Neuronal stem cell (in vitro differentiated cells): ENCODE data around the gene UGT1A5.
A peak's percentile ranks its signal among the peaks of the same experiment; 100 is the strongest.

Experiments
- DNase-seq: peaks from one replicate; pipeline ENCODE4 v3.0.0-alpha.2; 2013; ENCODE audit warnings: low spot score
- H2AFZ ChIP-seq: one replicate; pipeline ENCODE4 v1.6.1; 2013; ENCODE audit warnings: mild to moderate bottlenecking, low read length, inconsistent platforms
- H2AK5ac ChIP-seq: 2 replicates; pipeline ENCODE4 v1.6.1; 2013; ENCODE audit warnings: low read depth, mild to moderate bottlenecking, inconsistent platforms, low read length, moderate library complexity, mixed read lengths
- H2BK120ac ChIP-seq: 2 replicates; pipeline ENCODE4 v1.6.1; 2013; ENCODE audit warnings: low read depth, mild to moderate bottlenecking, inconsistent platforms, low read length, moderate library complexity, mixed read lengths
- H2BK12ac ChIP-seq: one replicate; pipeline ENCODE4 v1.6.1; 2013; ENCODE audit warnings: low read length, inconsistent platforms
- H2BK15ac ChIP-seq: 2 replicates; pipeline ENCODE4 v1.6.1; 2013; ENCODE audit warnings: mild to moderate bottlenecking, low read length, inconsistent platforms, mixed read lengths
- H2BK5ac ChIP-seq: one replicate; pipeline ENCODE4 v1.6.1; 2013; ENCODE audit warnings: inconsistent platforms, mild to moderate bottlenecking, low read length, moderate library complexity
- H3K14ac ChIP-seq: one replicate; pipeline ENCODE4 v1.6.1; 2013; ENCODE audit warnings: low read length, inconsistent platforms
- H3K18ac ChIP-seq: 2 replicates; pipeline ENCODE4 v1.6.1; 2013; ENCODE audit warnings: low read length, inconsistent platforms
- H3K23ac ChIP-seq: 2 replicates; pipeline ENCODE4 v1.6.1; 2013; ENCODE audit warnings: low read depth, mild to moderate bottlenecking, mixed read lengths, low read length, inconsistent platforms; ENCODE audit not compliant: poor library complexity
- H3K27ac ChIP-seq: replicated peaks from 3 replicates; pipeline ENCODE4 v1.5.1; 2013; ENCODE audit warnings: low read length, inconsistent platforms
- H3K27me3 ChIP-seq, 3 experiments: 2 replicates each; pipeline ENCODE4 v1.6.1; 2013; ENCODE audit warnings: low read length in 3 of 3, mild to moderate bottlenecking in 2 of 3, inconsistent platforms in 1 of 3, low read depth in 1 of 3, mixed read lengths in 1 of 3, moderate library complexity in 1 of 3; ENCODE audit not compliant: control insufficient read depth in 3 of 3, insufficient read depth in 3 of 3
- H3K36me3 ChIP-seq, 2 donors: replicated peaks in 1 of 2; 2 replicates each; pipeline ENCODE4 v1.6.1; 2013; ENCODE audit warnings: low read length in 2 of 2; ENCODE audit not compliant: control insufficient read depth in 2 of 2, insufficient read depth in 2 of 2
- H3K4ac ChIP-seq: 2 replicates; pipeline ENCODE4 v1.6.1; 2013; ENCODE audit warnings: inconsistent platforms, mild to moderate bottlenecking, low read length, moderate library complexity
- H3K4me1 ChIP-seq, 2 donors: 1 replicate in 1 of 2; 2 replicates in 1 of 2; pipeline ENCODE4 v1.6.1; 2013; ENCODE audit warnings: low read length in 2 of 2, low read depth in 1 of 2; ENCODE audit not compliant: control insufficient read depth in 2 of 2, insufficient read depth in 1 of 2
- H3K4me2 ChIP-seq: one replicate; pipeline ENCODE4 v1.6.1; 2013; ENCODE audit warnings: mild to moderate bottlenecking, low read length, inconsistent platforms; ENCODE audit not compliant: insufficient read depth, poor library complexity, severe bottlenecking
- H3K4me3 ChIP-seq, 2 donors: 2 replicates each; pipeline ENCODE4 v1.5.1; 2013; ENCODE audit warnings: low read length in 2 of 2, mild to moderate bottlenecking in 2 of 2, inconsistent platforms in 1 of 2, moderate library complexity in 1 of 2
- H3K79me1 ChIP-seq: one replicate; pipeline ENCODE4 v1.6.1; 2013; ENCODE audit warnings: low read depth, mild to moderate bottlenecking, inconsistent platforms, low read length, moderate library complexity
- H3K9ac ChIP-seq: one replicate; pipeline ENCODE4 v1.6.1; 2013; ENCODE audit warnings: mild to moderate bottlenecking, low read depth, low read length, inconsistent platforms; ENCODE audit not compliant: poor library complexity
- H3K9me3 ChIP-seq, 2 donors: replicated peaks in 1 of 2; 2 replicates each; pipeline versions ENCODE3 to v1.6.1; 2013; ENCODE audit warnings: low read length in 2 of 2, mild to moderate bottlenecking in 2 of 2, inconsistent platforms in 1 of 2, low read depth in 1 of 2, mixed read lengths in 1 of 2, moderate library complexity in 1 of 2; ENCODE audit not compliant: control insufficient read depth in 2 of 2, insufficient read depth in 1 of 2
- H4K8ac ChIP-seq: one replicate; pipeline ENCODE4 v1.6.1; 2013; ENCODE audit warnings: low read depth, mild to moderate bottlenecking, inconsistent platforms, low read length, moderate library complexity
- H4K91ac ChIP-seq: one replicate; pipeline ENCODE4 v1.6.1; 2013; ENCODE audit warnings: low read length, low read depth, mild to moderate bottlenecking, inconsistent platforms; ENCODE audit not compliant: poor library complexity
- WGBS, 2 donors: extraction: QIAGEN DNeasy Blood & Tissue Kit; methylation state at CpG; one replicate each; pipeline ENCODE4 v1.1.7; 2013; ENCODE audit warnings: missing lambda C conversion rate in 2 of 2, mixed read lengths in 1 of 2; ENCODE audit not compliant: insufficient read length in 2 of 2, insufficient replicate concordance in 1 of 2; ENCODE audit errors: extremely low coverage in 2 of 2; 5-methylcytosine and 5-hydroxymethylcytosine counted together

The UGT1A5 gene

DNA sequence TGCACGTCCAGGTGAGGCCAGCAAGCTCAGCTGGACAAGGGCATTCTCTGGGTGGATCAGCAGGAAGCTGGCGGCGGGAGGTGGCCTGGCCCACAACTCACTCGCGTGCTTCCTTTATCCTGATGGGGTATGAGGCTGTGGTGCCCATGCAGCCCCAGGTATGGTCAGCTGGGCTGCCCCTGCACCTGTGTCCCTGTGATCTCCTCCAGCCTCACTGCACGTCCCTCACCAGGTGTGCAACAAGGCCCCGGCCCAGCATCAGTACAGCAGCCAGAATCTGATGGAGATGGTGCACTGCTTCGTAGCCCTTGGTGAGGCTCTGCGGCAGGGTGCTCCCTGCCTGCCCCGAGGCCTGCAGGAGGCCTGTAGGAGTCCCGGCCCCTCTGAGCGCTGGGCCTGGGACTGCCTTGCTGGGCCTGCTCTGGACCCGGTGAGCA, 83.0 kb downstream of the UGT1A5 start:
- no peak overlapping the region for H2BK5ac ChIP-seq
- H2BK15ac ChIP-seq, result no peak overlapping the region
- peaks cover 0 to 3% (median 0%) of the 10 kb centered on the region in 3 experiments for H3K27me3 ChIP-seq
- no peak overlapping the region for H4K91ac ChIP-seq
- H4K8ac ChIP-seq, result no peak overlapping the region
- H3K18ac ChIP-seq, result peak overlapping the region; percentile 20
- no peak overlapping the region for H2BK120ac ChIP-seq
- peak overlapping the region; percentile 22 for H3K23ac ChIP-seq
- H2AFZ ChIP-seq, result no peak overlapping the region
- DNase-seq, result no peak
- no peak overlapping the region for H3K4me3 ChIP-seq
- H3K4ac ChIP-seq, result no peak overlapping the region
- no peak overlapping the region for H3K9ac ChIP-seq
- H2BK12ac ChIP-seq, result no peak overlapping the region
- no peak overlapping the region for H3K27ac ChIP-seq
- peaks cover 0 to 2% of the 10 kb centered on the region in 2 donors for H3K4me1 ChIP-seq
- peak overlapping the region; percentile 2 for H3K14ac ChIP-seq
- H3K9me3 ChIP-seq, result no peaks in the 10 kb centered on the region
- no peaks in the 10 kb centered on the region for H3K36me3 ChIP-seq
- H3K79me1 ChIP-seq, result no peaks in the 10 kb centered on the region
- WGBS, 2 donors, result no CpG with 5 or more reads among the region's 13 CpGs
- H3K4me2 ChIP-seq, result no peak overlapping the region
- H2AK5ac ChIP-seq, result no peak overlapping the region

DNA sequence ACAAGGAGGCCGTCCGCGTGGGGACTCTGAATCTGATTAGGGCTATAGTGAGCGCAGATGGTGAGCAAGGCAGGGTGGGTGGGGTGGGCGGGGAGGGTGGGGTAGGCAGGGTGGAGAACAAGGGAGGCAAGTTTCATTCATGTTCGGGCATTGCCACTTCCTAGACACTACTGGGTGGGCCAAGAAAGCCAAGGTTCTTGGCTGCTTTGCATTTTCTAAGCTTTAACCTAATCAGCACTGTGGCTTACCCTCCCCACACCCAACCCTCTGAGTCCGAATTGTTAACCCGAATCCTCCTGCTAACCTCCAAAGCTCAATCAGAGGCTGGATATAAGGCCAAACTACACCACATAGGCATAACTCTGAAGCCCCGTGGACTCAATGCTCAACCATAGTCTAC, 83.5 kb downstream of the UGT1A5 start:
- WGBS, 2 donors, result no CpG with 5 or more reads among the region's 9 CpGs
- H3K27me3 ChIP-seq, result peaks cover 0 to 3% (median 0%) of the 10 kb centered on the region in 3 experiments
- H2BK15ac ChIP-seq, result no peak overlapping the region

DNA sequence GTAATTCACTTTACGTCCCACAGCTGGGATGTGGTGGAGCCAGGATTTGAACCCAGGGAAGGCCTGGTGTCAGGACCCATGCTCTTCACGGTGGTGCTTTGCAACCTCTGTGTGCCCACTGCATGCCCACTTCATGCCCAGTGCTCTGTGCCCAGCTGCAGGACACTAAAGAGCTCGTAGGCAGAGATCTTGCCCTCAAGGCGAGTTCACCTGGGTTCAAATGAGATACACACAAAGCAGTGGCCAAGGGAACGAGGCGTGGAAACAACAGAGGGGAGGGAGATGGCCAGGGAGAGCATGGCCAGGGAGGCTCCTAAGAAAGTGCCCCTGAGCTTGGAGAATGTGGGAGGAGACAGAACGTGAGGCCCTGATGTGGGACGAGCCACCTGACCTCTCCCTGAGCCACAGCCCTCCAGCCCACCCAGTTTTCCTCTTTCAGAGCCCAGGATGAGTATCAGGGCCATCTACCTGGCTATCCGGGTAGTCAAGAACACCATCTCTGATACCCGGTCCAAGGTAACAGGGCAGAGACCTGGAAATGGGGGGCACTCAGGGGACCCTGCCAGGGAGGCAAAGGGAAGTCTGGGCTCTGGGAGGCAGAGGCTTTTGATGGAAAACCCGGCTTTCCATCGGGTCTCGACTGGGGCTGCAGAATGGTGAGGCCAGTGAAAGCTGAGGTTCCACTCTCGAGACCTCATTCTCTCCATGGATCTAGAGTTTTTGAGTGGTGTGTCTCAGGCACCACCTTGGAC, 85.8 kb downstream of the UGT1A5 start:
- Histone ChIP-seq H2BK15ac (no peak overlapping the region), H2BK5ac (no peak overlapping the region), H3K4me1 (peaks cover 0 to 2% of the 10 kb centered on the region in 2 donors), H3K27me3 (peaks cover 0 to 7% (median 0%) of the 10 kb centered on the region in 3 experiments), H3K23ac (no peak overlapping the region), H4K8ac (no peak overlapping the region), H4K91ac (no peak overlapping the region), H2BK12ac (no peak overlapping the region), H3K36me3 (no peaks in the 10 kb centered on the region), H2BK120ac (no peak overlapping the region), H2AK5ac (no peak overlapping the region), H3K27ac (no peak overlapping the region), H2AFZ (no peak overlapping the region), H3K14ac (no peak overlapping the region), H3K9ac (no peak overlapping the region), H3K79me1 (no peaks in the 10 kb centered on the region), H3K4me2 (no peak overlapping the region), H3K9me3 (no peaks in the 10 kb centered on the region), H3K4me3 (no peak overlapping the region), H3K4ac (no peak overlapping the region), H3K18ac (no peak overlapping the region)
- WGBS, 2 donors, result no CpG with 5 or more reads among the region's 14 CpGs
- DNase-seq, result no peak

More for the DNA sequence above, 83.5 kb downstream of the UGT1A5 start:
- no peak overlapping the region for H3K4ac ChIP-seq
- no peaks in the 10 kb centered on the region for H3K36me3 ChIP-seq
- H2AFZ ChIP-seq, result no peak overlapping the region
- H2AK5ac ChIP-seq, result no peak overlapping the region
- H3K9ac ChIP-seq, result no peak overlapping the region
- no peak overlapping the region for H4K8ac ChIP-seq
- no peak for DNase-seq
- H3K79me1 ChIP-seq, result no peaks in the 10 kb centered on the region
- no peak overlapping the region for H3K23ac ChIP-seq
- H3K4me3 ChIP-seq, result no peak overlapping the region
- no peaks in the 10 kb centered on the region for H3K9me3 ChIP-seq
- no peak overlapping the region for H3K4me2 ChIP-seq
- no peak overlapping the region for H3K14ac ChIP-seq
- no peak overlapping the region for H4K91ac ChIP-seq
- H3K4me1 ChIP-seq, result peaks cover 0 to 2% of the 10 kb centered on the region in 2 donors
- H2BK120ac ChIP-seq, result no peak overlapping the region
- no peak overlapping the region for H2BK12ac ChIP-seq
- H3K18ac ChIP-seq, result no peak overlapping the region
- no peak overlapping the region for H3K27ac ChIP-seq
- no peak overlapping the region for H2BK5ac ChIP-seq

DNA sequence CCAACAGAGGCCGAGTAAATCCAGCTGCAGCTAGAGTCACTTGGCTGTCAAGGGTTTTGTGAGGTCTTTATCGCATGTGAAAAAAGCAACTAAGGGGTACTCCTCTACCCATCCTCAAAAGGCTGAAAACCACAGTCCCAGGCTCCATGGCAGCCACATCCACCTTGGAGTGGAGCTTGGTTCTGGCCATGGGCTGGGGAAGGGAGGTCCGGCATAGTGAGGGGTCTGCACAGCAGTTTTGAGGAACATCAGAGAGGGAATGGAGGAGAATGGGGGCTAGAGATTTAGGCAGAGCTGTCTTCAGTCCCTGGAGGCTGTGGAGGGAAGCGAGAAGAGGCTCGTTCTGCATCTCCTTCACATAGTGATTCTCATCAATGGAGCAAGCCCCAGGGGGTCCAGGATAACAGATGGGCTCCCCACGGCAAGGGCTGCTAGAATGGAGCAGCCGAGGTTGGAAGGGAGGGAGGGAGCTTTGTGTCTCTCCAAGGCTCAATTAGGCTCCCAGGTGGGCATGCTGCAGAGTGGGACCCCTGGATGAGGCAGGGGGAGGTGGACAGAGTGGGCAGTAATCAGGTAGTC, 86.5 kb downstream of the UGT1A5 start:
- no CpG with 5 or more reads among the region's 7 CpGs for WGBS, 2 donors
- Histone ChIP-seq H3K4me1 (peaks cover 0 to 2% of the 10 kb centered on the region in 2 donors), H2AK5ac (no peak overlapping the region), H3K27ac (no peak overlapping the region), H2BK15ac (no peak overlapping the region), H3K27me3 (peaks cover 0 to 12% (median 0%) of the 10 kb centered on the region in 3 experiments), H3K9ac (no peak overlapping the region), H3K9me3 (peaks cover 0 to under 1% of the 10 kb centered on the region in 2 donors), H3K14ac (no peak overlapping the region), H3K23ac (no peak overlapping the region), H2BK12ac (no peak overlapping the region), H3K4me2 (no peak overlapping the region), H3K79me1 (no peaks in the 10 kb centered on the region), H2BK120ac (no peak overlapping the region), H3K36me3 (no peaks in the 10 kb centered on the region), H2AFZ (no peak overlapping the region), H3K18ac (peak overlapping the region; percentile 6), H2BK5ac (no peak overlapping the region), H3K4me3 (no peak overlapping the region), H4K8ac (no peak overlapping the region), H4K91ac (no peak overlapping the region), H3K4ac (no peak overlapping the region)
- no peak for DNase-seq
